NB4 (cell line): ENCODE results near the gene DOP1A.

Experiments
- MYC ChIP-seq: IDR thresholded peaks from 2 replicates; pipeline ENCODE4 v1.6.1; 2011; ENCODE audit warnings: low read depth, low read length
- POLR2A ChIP-seq: IDR thresholded peaks from 2 replicates; pipeline ENCODE4 v1.6.1; 2011; ENCODE audit warnings: mild to moderate bottlenecking; ENCODE audit not compliant: insufficient read length; ENCODE audit errors: extremely low read depth
- TF ChIP-seq, protein P1 (sequence below): IDR thresholded peaks from one replicate; pipeline ENCODE4 v1.5.1; 2012; ENCODE audit warnings: low read depth, low read length
- TF ChIP-seq, protein P2 (sequence below): IDR thresholded peaks from 2 replicates; pipeline ENCODE4 v1.6.1; 2011; ENCODE audit warnings: low read depth, low read length

DNA sequence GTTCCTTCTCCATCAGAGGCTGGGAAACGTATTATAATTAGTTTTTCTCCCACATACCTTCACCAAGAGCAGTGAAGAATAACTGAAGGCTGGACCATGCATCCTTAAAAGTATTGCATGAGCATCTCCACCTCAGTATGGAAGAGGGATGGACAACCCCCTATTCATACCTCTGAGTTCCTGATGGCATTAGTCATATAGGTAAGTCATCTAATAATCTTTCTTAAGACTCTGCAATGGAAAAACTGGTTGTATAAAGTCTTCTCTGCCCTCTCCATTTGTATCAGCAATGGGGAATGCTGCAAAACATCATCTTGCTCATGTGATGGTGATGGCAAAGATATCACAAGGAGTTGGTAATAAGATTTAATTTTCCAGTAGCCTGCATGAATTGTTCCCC is 101.1 kb downstream of the DOP1A start:
- TF ChIP-seq, protein P1, sequence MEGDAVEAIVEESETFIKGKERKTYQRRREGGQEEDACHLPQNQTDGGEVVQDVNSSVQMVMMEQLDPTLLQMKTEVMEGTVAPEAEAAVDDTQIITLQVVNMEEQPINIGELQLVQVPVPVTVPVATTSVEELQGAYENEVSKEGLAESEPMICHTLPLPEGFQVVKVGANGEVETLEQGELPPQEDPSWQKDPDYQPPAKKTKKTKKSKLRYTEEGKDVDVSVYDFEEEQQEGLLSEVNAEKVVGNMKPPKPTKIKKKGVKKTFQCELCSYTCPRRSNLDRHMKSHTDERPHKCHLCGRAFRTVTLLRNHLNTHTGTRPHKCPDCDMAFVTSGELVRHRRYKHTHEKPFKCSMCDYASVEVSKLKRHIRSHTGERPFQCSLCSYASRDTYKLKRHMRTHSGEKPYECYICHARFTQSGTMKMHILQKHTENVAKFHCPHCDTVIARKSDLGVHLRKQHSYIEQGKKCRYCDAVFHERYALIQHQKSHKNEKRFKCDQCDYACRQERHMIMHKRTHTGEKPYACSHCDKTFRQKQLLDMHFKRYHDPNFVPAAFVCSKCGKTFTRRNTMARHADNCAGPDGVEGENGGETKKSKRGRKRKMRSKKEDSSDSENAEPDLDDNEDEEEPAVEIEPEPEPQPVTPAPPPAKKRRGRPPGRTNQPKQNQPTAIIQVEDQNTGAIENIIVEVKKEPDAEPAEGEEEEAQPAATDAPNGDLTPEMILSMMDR, result no peak
- TF ChIP-seq MYC (no peak), POLR2A (no peak)
- TF ChIP-seq, protein P2, sequence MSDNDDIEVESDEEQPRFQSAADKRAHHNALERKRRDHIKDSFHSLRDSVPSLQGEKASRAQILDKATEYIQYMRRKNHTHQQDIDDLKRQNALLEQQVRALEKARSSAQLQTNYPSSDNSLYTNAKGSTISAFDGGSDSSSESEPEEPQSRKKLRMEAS, result no peak
